Body of pancreas (tissue), 4 donors: ENCODE results near the gene GATAD2A. TPM values are rescaled to one million over a fixed set of nuclear protein-coding genes. Genes with fewer than 3 reads are reported as not detected.

Source experiments
- ATAC-seq: fragments of 150-250 bp; one replicate; pipeline ENCODE4 v1.9.1; 2016
- DNase-seq, 4 donors: peaks; one replicate each; pipeline ENCODE4 v3.0.0-alpha.2; 2019
- H3K27ac ChIP-seq, 4 donors: fragments of 200-600 bp; sonication (generic); 1 replicate in 3 of 4; 2 replicates in 1 of 4; pipeline versions ENCODE4 v1.5.1 to v1.6.1; 2016 to 2019; ENCODE audit warnings: mild to moderate bottlenecking in 1 of 4, mixed read lengths in 1 of 4, moderate library complexity in 1 of 4
- H3K27me3 ChIP-seq, 2 donors: fragments of 200-600 bp; sonication (generic); one replicate each; pipeline ENCODE4 v1.6.0; 2016; ENCODE audit warnings: mild to moderate bottlenecking in 1 of 2
- H3K36me3 ChIP-seq, 2 donors: fragments of 200-600 bp; sonication (generic); replicated peaks in 1 of 2; 2 replicates each; pipeline ENCODE4 v1.5.1; 2016; ENCODE audit warnings: low read depth in 2 of 2; ENCODE audit not compliant: insufficient read depth in 1 of 2
- H3K4me1 ChIP-seq: fragments of 200-600 bp; sonication (generic); one replicate; pipeline ENCODE4 v1.6.0; 2016
- H3K4me3 ChIP-seq, 2 donors: fragments of 200-600 bp; sonication (generic); 1 replicate in 1 of 2; 2 replicates in 1 of 2; pipeline ENCODE4 v1.5.1; 2016 to 2019
- H3K9me3 ChIP-seq, 3 donors: fragments of 200-600 bp; sonication (generic); 1 replicate in 2 of 3; 2 replicates in 1 of 3; pipeline ENCODE4 v1.5.1; 2016
- POLR2A ChIP-seq, 3 donors: fragments of 450-650 bp; IDR thresholded peaks; one replicate each; pipeline ENCODE4 v1.6.1; 2016; ENCODE audit warnings: antibody characterized with exemption in 3 of 3, mild to moderate bottlenecking in 2 of 3
- WGBS, 2 donors: methylation state at CpG; one replicate each; pipeline ENCODE4 v1.1.5; 2017; 5-methylcytosine and 5-hydroxymethylcytosine counted together
- intact Hi-C: fragments of 100-400 bp; cut with DNase I; formaldehyde crosslinking; loops from one replicate; pipeline ENCODE4 v1.15.1; 2023
- total RNA-seq, 2 donors: library from RNA; depleted of rRNA; stranded (reverse); fragments of >200 nt; gene quantifications; one replicate each; pipeline ENCODE4 v1.1.0, GENCODE V29; 2016
- TF ChIP-seq, protein P1 (sequence below), 7 experiments: fragments of 450-650 bp in 4 of 7; fragments of 200-600 bp in 3 of 7; sonication (generic) in 3 of 7; IDR thresholded peaks; one replicate each; pipeline ENCODE4 v1.5.1; 2016 to 2019; ENCODE audit warnings: antibody characterized with exemption in 7 of 7

GATAD2A gene
- total RNA-seq, 2 donors from 2014 or later: 30.0 to 35.8 TPM

DNA sequence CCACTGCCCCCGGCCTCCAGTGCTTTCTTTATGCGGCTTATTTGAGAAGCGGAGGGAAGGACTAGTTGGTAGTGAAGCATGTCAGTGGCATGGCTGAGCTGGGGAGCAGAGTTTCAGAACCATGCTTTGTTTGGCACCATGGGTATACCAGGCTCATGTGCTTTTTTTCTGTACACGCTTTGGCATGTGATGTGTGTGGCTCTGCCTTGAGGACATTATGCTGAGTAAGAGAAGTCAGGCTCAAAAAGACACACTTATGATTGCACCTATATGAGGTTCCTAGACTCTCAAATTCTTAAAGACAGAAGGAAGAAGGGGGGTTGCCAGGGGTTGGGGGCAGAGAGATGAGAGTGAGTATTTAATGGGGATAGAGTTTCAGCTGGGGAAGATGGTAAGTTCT, 21.3 kb downstream of the GATAD2A start:
- ATAC-seq (no peak), DNase-seq (no peak)
- TF ChIP-seq POLR2A (IDR thresholded peaks at IDR 0.05): no peak
- TF ChIP-seq, protein P1, sequence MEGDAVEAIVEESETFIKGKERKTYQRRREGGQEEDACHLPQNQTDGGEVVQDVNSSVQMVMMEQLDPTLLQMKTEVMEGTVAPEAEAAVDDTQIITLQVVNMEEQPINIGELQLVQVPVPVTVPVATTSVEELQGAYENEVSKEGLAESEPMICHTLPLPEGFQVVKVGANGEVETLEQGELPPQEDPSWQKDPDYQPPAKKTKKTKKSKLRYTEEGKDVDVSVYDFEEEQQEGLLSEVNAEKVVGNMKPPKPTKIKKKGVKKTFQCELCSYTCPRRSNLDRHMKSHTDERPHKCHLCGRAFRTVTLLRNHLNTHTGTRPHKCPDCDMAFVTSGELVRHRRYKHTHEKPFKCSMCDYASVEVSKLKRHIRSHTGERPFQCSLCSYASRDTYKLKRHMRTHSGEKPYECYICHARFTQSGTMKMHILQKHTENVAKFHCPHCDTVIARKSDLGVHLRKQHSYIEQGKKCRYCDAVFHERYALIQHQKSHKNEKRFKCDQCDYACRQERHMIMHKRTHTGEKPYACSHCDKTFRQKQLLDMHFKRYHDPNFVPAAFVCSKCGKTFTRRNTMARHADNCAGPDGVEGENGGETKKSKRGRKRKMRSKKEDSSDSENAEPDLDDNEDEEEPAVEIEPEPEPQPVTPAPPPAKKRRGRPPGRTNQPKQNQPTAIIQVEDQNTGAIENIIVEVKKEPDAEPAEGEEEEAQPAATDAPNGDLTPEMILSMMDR (IDR thresholded peaks at IDR 0.05): no peak
- H3K4me1 ChIP-seq: peaks cover 10% of the 10 kb centered on the region
- H3K27ac ChIP-seq: no peak overlapping the region
- 86 to 89% methylated on average over 4 of the region's 4 CpGs for WGBS, 2 donors
- H3K36me3 ChIP-seq: no peaks in the 10 kb centered on the region
- H3K9me3 ChIP-seq: no peaks in the 10 kb centered on the region
- no peak overlapping the region for H3K4me3 ChIP-seq
- no peaks in the 10 kb centered on the region for H3K27me3 ChIP-seq
- intact Hi-C loops: loop anchor here (5.0 kb wide), 1 partner anchor 51 kb away; no protein-coding TSS in a partner anchor

DNA sequence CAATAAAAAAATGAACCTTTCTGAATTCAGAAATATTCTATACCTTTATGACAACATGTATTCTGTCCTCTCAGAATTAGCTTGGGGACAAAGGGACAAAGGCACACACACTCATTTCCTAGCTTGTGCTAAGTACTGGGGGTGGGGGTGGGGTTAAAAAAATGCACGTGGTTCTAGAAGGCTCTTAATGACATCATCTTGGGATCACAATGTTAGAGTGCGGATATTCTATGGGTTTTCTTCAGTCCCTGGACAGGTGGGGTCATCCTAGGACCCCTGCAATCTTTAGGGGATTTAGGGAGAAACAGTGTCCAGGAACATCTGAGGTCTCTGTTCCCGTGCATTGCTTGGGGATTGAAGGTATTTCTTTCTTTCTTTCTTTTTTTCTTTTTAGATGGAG, 21.8 kb downstream of the GATAD2A start:
- Histone ChIP-seq H3K27me3 (no peaks in the 10 kb centered on the region), H3K9me3 (no peaks in the 10 kb centered on the region), H3K4me3 (no peak overlapping the region), H3K27ac (no peak overlapping the region), H3K36me3 (no peaks in the 10 kb centered on the region), H3K4me1 (peaks cover 10% of the 10 kb centered on the region)
- no peak for ATAC-seq
- 66 to 71% methylated on average over 3 of the region's 3 CpGs for WGBS, 2 donors
- TF ChIP-seq POLR2A (IDR thresholded peaks at IDR 0.05): no peak
- TF ChIP-seq, protein P1 (IDR thresholded peaks at IDR 0.05): no peak
- intact Hi-C loops: loop anchor here (5.0 kb wide), 1 partner anchor 50 kb away; no protein-coding TSS in a partner anchor
- no peak for DNase-seq

DNA sequence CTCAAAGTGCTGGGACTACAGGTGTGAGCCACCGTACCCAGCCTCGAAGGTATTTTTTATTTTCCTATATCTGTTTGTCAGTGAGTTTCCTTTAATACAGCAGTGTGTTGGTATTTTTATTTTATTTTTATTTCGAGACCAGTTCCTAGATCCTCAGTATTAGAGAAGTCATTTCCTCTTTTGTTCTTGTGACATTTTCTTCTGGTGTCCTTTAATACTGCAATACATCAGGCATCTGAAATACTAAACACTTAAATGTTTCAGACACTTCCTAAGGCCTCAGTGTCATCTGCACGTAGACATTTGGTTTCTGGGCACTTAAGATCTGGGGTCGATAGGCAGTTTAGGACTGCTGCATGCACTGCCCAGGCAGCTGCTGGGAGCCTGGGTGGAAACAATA, 22.5 kb downstream of the GATAD2A start:
- TF ChIP-seq POLR2A (IDR thresholded peaks at IDR 0.05): no peak
- TF ChIP-seq, protein P1 (IDR thresholded peaks at IDR 0.05): no peak
- DNase-seq: no peak
- intact Hi-C loops: loop anchor here (5.0 kb wide), 1 partner anchor 49 kb away; no protein-coding TSS in a partner anchor
- Histone ChIP-seq H3K27ac (peak overlapping the region in 1 of 4 donors; percentile 8), H3K4me3 (no peak overlapping the region), H3K9me3 (no peaks in the 10 kb centered on the region), H3K27me3 (no peaks in the 10 kb centered on the region), H3K36me3 (no peaks in the 10 kb centered on the region), H3K4me1 (peaks cover 10% of the 10 kb centered on the region)
- ATAC-seq: no peak
- 76 to 85% methylated on average over 5 of the region's 5 CpGs for WGBS, 2 donors

DNA sequence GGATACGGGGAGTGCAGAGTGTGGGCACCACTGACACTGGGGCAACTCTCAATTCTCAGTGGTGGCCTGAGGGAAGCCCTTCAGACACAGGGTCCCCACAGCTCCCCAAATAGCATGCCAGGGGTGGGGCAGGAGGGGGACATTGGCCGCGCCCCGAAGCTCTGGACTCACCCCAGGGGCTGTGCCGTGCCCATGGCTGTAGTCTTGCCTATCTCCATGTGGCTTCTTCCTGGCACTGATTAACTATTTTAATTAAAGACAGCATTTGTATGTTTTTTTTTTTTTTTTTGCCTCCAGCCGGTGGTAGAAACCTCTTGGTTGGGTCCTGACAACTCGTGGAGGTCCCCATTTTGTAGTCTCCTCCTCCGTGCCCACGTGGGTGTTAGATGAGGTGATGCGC, 23.3 kb downstream of the GATAD2A start:
- Histone ChIP-seq H3K4me3 (no peak overlapping the region), H3K4me1 (peaks cover 5% of the 10 kb centered on the region), H3K27me3 (no peaks in the 10 kb centered on the region), H3K27ac (no peak overlapping the region), H3K36me3 (no peaks in the 10 kb centered on the region), H3K9me3 (no peaks in the 10 kb centered on the region)
- TF ChIP-seq POLR2A (IDR thresholded peaks at IDR 0.05): no peak
- TF ChIP-seq, protein P1 (IDR thresholded peaks at IDR 0.05): no peak
- no peak for DNase-seq
- intact Hi-C loops: loop anchor here (5.0 kb wide), 1 partner anchor 49 kb away; no protein-coding TSS in a partner anchor
- WGBS, 2 donors: 92 to 96% methylated on average over 10 of the region's 10 CpGs
- no peak for ATAC-seq

DNA sequence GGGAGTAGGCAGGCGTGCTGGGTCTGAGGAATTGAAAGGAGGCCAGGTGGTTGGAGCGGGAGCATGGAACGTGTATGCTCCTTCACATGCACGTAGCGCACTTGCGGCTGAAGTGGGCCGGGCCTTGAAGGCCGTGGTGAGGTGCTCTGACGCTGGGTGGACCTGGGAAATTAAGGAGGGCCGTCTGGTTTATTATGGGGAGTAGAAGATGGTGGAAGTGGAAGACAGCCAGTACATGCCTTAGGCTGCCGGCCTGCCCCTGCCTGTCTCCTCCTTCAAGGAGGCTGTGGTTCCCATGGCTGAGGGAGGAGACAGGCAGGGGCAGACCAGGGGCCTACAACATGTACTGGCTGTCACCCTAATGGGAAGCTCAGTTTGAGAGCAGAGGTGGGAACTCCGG, 23.9 kb downstream of the GATAD2A start:
- no peak for TF ChIP-seq POLR2A (IDR thresholded peaks at IDR 0.05)
- TF ChIP-seq, protein P1 (IDR thresholded peaks at IDR 0.05): no peak
- H3K9me3 ChIP-seq: no peaks in the 10 kb centered on the region
- 87 to 90% methylated on average over 12 of the region's 12 CpGs for WGBS, 2 donors
- H3K27ac ChIP-seq: no peak overlapping the region
- no peak for ATAC-seq
- intact Hi-C loops: loop anchor here (5.0 kb wide), 1 partner anchor 48 kb away; no protein-coding TSS in a partner anchor
- H3K36me3 ChIP-seq: no peaks in the 10 kb centered on the region
- H3K27me3 ChIP-seq: no peaks in the 10 kb centered on the region
- H3K4me1 ChIP-seq: peaks cover 8% of the 10 kb centered on the region
- H3K4me3 ChIP-seq: no peak overlapping the region
- no peak for DNase-seq
